ENCODE measurements around the gene IRF3. TPM values are rescaled to one million over a fixed set of nuclear protein-coding genes. Genes with fewer than 3 reads are reported as not detected.

IRF3 gene
- total RNA-seq, 1 donor from 2014 or later, result 73.8 TPM

DNA sequence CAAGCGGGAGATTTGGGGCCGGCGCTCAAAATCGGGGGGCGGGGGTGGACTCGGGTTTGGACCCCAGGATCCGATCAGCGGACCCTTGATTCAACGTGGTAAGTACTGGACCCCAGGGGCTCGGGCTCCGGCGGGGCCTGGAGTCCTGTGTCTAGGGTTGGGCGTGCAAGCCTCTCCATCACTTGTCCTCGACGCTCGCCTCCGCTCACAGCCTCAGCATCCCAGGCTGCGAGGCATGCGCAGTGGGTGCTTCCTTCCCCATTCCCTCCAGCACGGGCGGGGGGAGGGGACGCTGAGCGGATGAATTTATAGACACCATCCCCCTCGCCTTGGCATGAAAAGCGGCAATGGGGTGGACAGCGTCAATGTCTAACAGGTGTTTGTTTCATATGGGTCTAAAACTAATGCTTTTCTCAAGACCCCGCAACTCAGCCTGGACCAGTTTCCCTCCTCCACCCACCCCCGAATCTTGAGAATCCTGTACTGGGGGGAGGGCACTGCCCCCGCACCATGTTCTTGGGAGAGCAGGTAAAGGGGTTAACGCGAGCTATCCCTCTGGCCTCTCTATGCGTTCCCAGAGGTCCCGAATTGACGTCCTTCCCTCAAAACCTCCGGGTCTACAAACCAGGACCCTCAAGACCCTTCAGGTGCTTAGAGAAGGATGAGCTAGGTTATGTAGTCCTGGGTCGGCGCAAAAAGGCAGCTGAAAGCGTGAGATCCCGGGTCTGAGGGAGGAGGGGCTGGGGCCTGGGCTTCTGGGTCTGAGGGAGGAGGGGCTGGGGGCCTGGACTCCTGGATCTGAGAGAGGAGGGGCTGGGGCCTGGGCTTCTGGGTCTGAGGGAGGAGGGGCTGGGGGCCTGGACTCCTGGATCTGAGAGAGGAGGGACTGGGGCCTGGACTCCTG is 25.8 kb upstream of the IRF3 start:
- peak overlapping the region; percentile 62 for H3K4me3 ChIP-seq (ENCODE audit: low read depth, low read length)
- TF ChIP-seq, protein P1, sequence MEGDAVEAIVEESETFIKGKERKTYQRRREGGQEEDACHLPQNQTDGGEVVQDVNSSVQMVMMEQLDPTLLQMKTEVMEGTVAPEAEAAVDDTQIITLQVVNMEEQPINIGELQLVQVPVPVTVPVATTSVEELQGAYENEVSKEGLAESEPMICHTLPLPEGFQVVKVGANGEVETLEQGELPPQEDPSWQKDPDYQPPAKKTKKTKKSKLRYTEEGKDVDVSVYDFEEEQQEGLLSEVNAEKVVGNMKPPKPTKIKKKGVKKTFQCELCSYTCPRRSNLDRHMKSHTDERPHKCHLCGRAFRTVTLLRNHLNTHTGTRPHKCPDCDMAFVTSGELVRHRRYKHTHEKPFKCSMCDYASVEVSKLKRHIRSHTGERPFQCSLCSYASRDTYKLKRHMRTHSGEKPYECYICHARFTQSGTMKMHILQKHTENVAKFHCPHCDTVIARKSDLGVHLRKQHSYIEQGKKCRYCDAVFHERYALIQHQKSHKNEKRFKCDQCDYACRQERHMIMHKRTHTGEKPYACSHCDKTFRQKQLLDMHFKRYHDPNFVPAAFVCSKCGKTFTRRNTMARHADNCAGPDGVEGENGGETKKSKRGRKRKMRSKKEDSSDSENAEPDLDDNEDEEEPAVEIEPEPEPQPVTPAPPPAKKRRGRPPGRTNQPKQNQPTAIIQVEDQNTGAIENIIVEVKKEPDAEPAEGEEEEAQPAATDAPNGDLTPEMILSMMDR (conservative IDR thresholded peaks at IDR 0.05; ENCODE audit: low read depth, low read length), result no peak
- DNase-seq (ENCODE audit: low read depth), result no peak

GRCh38 chr19:49690656-49691242 is 25.1 kb upstream of the IRF3 start, which contains the start of gene CPT1C:
Gene CPT1C, plus strand, starts transcription at chr19:49691116. Its CDS starts 1,137 bp downstream, at chr19:49692253.
- peak within 1 kb of the TSS; percentile 62 for H3K4me3 ChIP-seq (ENCODE audit: low read depth, low read length)
- TF ChIP-seq, protein P1 (conservative IDR thresholded peaks at IDR 0.05; ENCODE audit: low read depth, low read length), result no peak
- no peak for DNase-seq (ENCODE audit: low read depth)

DNA sequence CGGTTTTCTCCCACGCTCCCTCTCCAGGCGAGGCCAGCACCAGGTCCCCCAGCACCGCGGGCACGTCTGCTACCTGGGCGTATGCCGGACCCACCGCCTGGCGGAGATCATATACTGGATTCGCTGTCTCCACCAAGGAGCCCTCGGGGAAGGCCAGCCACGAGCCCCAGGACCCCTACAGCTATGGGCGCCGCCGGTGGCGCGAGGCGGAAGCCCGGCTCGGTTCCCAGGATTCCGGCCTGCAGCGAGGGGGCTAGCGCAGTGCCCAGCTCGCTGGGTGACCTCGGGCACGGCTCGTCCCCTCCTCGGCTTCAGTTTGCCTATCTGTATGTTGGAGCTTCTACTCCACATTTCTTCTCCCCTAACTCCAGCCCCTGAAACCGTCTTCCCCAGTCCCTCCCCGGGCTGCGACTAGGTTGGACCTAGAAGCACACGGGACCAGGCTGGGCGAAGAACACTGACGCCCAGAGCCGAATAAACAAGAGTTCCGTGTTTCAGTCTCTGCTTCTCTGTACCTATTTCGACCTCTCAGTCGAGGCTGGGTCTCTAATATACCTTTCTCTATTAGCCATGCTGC is 24.5 kb upstream of the IRF3 start:
- TF ChIP-seq, protein P1 (conservative IDR thresholded peaks at IDR 0.05; ENCODE audit: low read depth, low read length), result no peak
- DNase-seq (ENCODE audit: low read depth), result no peak
- peak overlapping the region; percentile 62 for H3K4me3 ChIP-seq (ENCODE audit: low read depth, low read length)

DNA sequence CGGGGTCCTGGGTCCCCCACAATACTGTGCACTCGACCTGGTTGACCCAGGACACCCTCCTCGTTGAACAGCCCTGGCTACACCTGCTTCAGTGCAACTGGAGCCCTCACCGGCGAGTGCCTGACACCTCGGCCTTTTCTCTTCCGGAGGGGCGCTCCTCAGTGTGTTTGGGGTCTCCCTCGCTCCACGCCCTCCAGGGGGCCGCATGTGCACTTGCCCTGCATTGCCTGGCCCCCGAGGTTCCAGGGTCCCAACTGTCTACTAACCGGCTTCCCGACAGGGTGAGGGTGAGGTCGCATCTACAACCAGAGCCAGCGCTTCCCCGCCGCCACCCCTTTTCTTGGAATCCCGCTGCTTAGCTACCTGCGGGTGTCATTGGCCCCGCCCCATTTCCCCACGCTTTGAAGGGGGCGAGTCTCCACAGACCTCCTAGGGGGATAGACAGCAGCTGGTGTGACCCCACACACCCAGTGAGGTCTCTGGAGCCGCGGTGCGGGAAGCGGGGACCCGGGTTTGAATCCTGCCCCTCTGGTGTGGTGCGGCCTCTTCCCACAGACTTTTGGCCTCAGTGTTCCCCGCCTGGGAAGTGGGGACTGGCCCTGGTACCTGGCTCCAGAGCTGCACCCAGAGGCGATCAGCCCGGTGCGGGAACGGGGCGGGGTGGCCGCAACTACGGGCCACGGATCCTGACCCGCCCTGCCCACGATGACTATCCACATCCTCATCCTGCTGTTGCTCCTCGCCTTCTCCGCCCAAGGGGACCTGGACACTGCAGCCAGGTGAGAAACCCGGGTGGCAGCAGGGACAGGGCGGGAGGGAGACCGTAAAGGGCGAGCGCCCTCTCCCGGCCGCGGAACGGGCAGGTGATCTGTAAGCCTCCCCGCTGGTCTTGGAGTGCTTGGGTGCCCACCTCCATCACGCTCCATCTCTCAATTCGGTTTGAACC is 23.7 kb upstream of the IRF3 start, which contains the start of gene ADM5:
ADM5 (plus strand) TSS at position 462 of the 946 bp plus-strand sequence; CDS start at position 706, 244 bp downstream.
- TF ChIP-seq, protein P1 (conservative IDR thresholded peaks at IDR 0.05; ENCODE audit: low read depth, low read length), result peak; percentile 67
- no peak for DNase-seq (ENCODE audit: low read depth)

DNA sequence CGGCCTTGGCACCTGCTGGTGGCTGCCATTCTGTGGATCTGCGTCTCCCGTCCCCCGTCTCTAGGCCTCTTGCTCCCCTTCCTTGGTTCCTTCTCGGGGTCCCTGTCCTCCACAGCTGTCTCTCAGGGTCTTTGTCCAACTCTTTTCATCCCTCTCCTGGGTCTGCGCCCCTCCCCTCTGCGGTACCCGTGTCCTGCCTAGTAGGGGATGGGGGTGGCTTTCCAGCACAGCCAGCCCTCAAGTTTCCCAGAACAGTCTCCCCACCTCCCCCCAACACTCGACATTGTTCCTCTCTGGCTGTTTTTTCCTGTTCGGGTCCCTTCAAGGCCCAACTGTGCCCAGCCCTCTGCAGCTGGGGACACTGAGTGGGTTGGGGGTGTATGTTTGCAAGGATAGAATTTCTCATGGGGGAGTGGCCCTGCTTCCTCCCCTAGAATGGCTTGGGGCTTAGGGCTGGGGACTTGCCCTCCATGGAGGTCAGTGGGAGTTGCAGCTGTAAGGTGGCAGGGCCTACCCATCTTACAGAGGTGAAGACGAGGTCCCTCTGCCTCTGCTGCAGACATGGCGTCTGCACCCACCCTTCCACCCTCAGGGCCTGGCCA is 23.0 kb upstream of the IRF3 start:
- no peak for DNase-seq (ENCODE audit: low read depth)
- no peak overlapping the region for H3K4me3 ChIP-seq (ENCODE audit: low read depth, low read length)
- TF ChIP-seq, protein P1 (conservative IDR thresholded peaks at IDR 0.05; ENCODE audit: low read depth, low read length), result no peak

More for the DNA sequence above, 23.7 kb upstream of the IRF3 start, which contains the start of gene ADM5:
- peak within 1 kb of the TSS; percentile 62 for H3K4me3 ChIP-seq (ENCODE audit: low read depth, low read length)
